GM23248 (cell line): Measurements from ENCODE around the gene OR10G7. TPM values are rescaled to one million over a fixed set of nuclear protein-coding genes. Genes with fewer than 3 reads are reported as not detected.

Experiments used
- DNase-seq: peaks from one replicate; pipeline ENCODE4 v3.0.0-alpha.2; 2015
- H2AFZ ChIP-seq: fragments of 200-600 bp; sonication (generic); 2 replicates; pipeline ENCODE4 v1.6.1; 2016; ENCODE audit warnings: antibody characterized with exemption
- H3F3A ChIP-seq: fragments of 200-600 bp; sonication (generic); 2 replicates; pipeline ENCODE4 v1.6.1; 2016; ENCODE audit warnings: mild to moderate bottlenecking, antibody characterized with exemption, mixed run types; ENCODE audit not compliant: insufficient read depth
- H3K27ac ChIP-seq: fragments of 200-600 bp; sonication (generic); 2 replicates; pipeline ENCODE4 v1.5.1; 2016; ENCODE audit warnings: mild to moderate bottlenecking
- H3K27me3 ChIP-seq: fragments of 200-600 bp; sonication (generic); replicated peaks from 2 replicates; pipeline ENCODE4 v1.6.1; 2016; ENCODE audit warnings: mild to moderate bottlenecking; ENCODE audit not compliant: insufficient read depth
- H3K36me3 ChIP-seq: fragments of 200-600 bp; sonication (generic); 2 replicates; pipeline ENCODE4 v1.6.1; 2016; ENCODE audit warnings: low read depth, mild to moderate bottlenecking
- H3K4me1 ChIP-seq: fragments of 200-600 bp; sonication (generic); 2 replicates; pipeline ENCODE4 v1.6.1; 2016; ENCODE audit warnings: mild to moderate bottlenecking; ENCODE audit not compliant: insufficient read depth
- H3K4me2 ChIP-seq: fragments of 200-600 bp; sonication (generic); one replicate; pipeline ENCODE4 v1.6.1; 2016; ENCODE audit warnings: mild to moderate bottlenecking; ENCODE audit not compliant: unreplicated experiment
- H3K4me3 ChIP-seq: fragments of 200-600 bp; sonication (generic); 2 replicates; pipeline ENCODE4 v1.5.1; 2016; ENCODE audit warnings: mild to moderate bottlenecking
- H3K79me2 ChIP-seq: fragments of 200-600 bp; sonication (generic); 2 replicates; pipeline ENCODE4 v1.6.1; 2016; ENCODE audit warnings: mild to moderate bottlenecking; ENCODE audit not compliant: insufficient read depth
- H3K9ac ChIP-seq: fragments of 200-600 bp; sonication (generic); 2 replicates; pipeline ENCODE4 v1.6.1; 2016; ENCODE audit warnings: mild to moderate bottlenecking
- H3K9me2 ChIP-seq: fragments of 200-600 bp; sonication (generic); 2 replicates; pipeline ENCODE4 v1.6.1; 2016; ENCODE audit warnings: mixed run types, mild to moderate bottlenecking, moderate library complexity; ENCODE audit not compliant: insufficient read depth
- H3K9me3 ChIP-seq: fragments of 200-600 bp; sonication (generic); one replicate; pipeline ENCODE4 v1.6.1; 2017; ENCODE audit warnings: low read depth
- H4K20me1 ChIP-seq: fragments of 200-600 bp; sonication (generic); 2 replicates; pipeline ENCODE4 v1.6.0; 2016; ENCODE audit not compliant: insufficient read depth
- EZH2 ChIP-seq: fragments of 200-600 bp; sonication (generic); IDR thresholded peaks from 2 replicates; pipeline ENCODE4 v1.6.1; 2018; ENCODE audit warnings: antibody characterized with exemption, mild to moderate bottlenecking; ENCODE audit not compliant: insufficient read depth, poor library complexity, severe bottlenecking
- EZH2phosphoT487 ChIP-seq: fragments of 200-600 bp; sonication (generic); IDR thresholded peaks from 2 replicates; pipeline ENCODE4 v1.6.1; 2018; ENCODE audit warnings: antibody characterized with exemption, moderate library complexity, mild to moderate bottlenecking, low read depth; ENCODE audit not compliant: insufficient read depth
- WGBS, 2 experiments: methylation state at CpG; one replicate each; pipeline ENCODE4 v1.1.6; 2015 to 2017; ENCODE audit warnings: low lambda C conversion rate in 2 of 2, low coverage in 1 of 2; ENCODE audit errors: missing lambda C conversion rate in 2 of 2; 5-methylcytosine and 5-hydroxymethylcytosine counted together
- in situ Hi-C: fragments of 300-500 bp; cut with MboI; formaldehyde crosslinking; loops from 2 replicates; pipeline ENCODE4 v1.15.0; 2020
- polyA plus RNA-seq: library from polyadenylated mRNA; unstranded; fragments of >200 nt; fragmentation: Nextera tagmentation; extraction: Ambion mirVana; gene quantifications from 2 replicates; pipeline ENCODE4 v1.2.1, GENCODE V29; 2016
- total RNA-seq: library from RNA; depleted of rRNA; stranded (reverse); fragments of >200 nt; shearing (Covaris generic); gene quantifications from 2 replicates; pipeline ENCODE4 v1.2.3, GENCODE V29; 2014

The OR10G7 gene
- total and polyA plus RNA-seq, 2 experiments from 2014 or later = not detected

- in situ Hi-C loops = loop anchor here (10.0 to 25.0 kb wide), 2 partner anchors 123 to 515 kb away; no protein-coding TSS in a partner anchor
- H3K9me3 ChIP-seq = no peaks in the 10 kb centered on the region
- no peaks in the 10 kb centered on the region for H3K4me1 ChIP-seq
- no peak overlapping the region for H2AFZ ChIP-seq
- 75 to 76% methylated on average over 8 of the region's 8 CpGs for WGBS, 2 experiments
- peaks cover 67% of the 10 kb centered on the region for H3K27me3 ChIP-seq
- no peak overlapping the region for H3K9ac ChIP-seq
- H3K36me3 ChIP-seq = no peaks in the 10 kb centered on the region
- no peak for TF ChIP-seq EZH2phosphoT487
- no peak for TF ChIP-seq EZH2
- H3K79me2 ChIP-seq = no peaks in the 10 kb centered on the region
- no peak overlapping the region for H3K27ac ChIP-seq
- DNase-seq = no peak
- H3K4me2 ChIP-seq = no peak overlapping the region
- no peak overlapping the region for H3K4me3 ChIP-seq
- H3K9me2 ChIP-seq = no peaks in the 10 kb centered on the region
- H3F3A ChIP-seq = no peaks in the 10 kb centered on the region
- H4K20me1 ChIP-seq = no peaks in the 10 kb centered on the region
These were observed 31.0 kb upstream of the OR10G7 start for GRCh38 chr11:124072147-124072546.

- WGBS, 2 experiments = 77 to 86% methylated on average over 4 of the region's 4 CpGs
- in situ Hi-C loops = loop anchor here (10.0 to 25.0 kb wide), 2 partner anchors 123 to 516 kb away; no protein-coding TSS in a partner anchor
- no peak overlapping the region for H3K4me3 ChIP-seq
These were observed 30.5 kb upstream of the OR10G7 start for GRCh38 chr11:124071623-124071948.

GRCh38 chr11:124070915-124071622, 29.9 kb upstream of the OR10G7 start:
- Histone ChIP-seq H3K9me2 (no peaks in the 10 kb centered on the region), H3K27ac (no peak overlapping the region), H2AFZ (no peak overlapping the region), H3K4me3 (no peak overlapping the region), H3K36me3 (no peaks in the 10 kb centered on the region), H3K79me2 (no peaks in the 10 kb centered on the region), H3K9me3 (no peaks in the 10 kb centered on the region), H3K9ac (no peak overlapping the region), H3K4me2 (no peak overlapping the region), H3K4me1 (no peaks in the 10 kb centered on the region), H3F3A (no peaks in the 10 kb centered on the region), H4K20me1 (no peaks in the 10 kb centered on the region), H3K27me3 (peaks cover 64% of the 10 kb centered on the region)
- DNase-seq = peak; percentile 66
- no peak for TF ChIP-seq EZH2
- no peak for TF ChIP-seq EZH2phosphoT487
- in situ Hi-C loops = loop anchor here (10.0 to 25.0 kb wide), 2 partner anchors 124 to 516 kb away; no protein-coding TSS in a partner anchor
- 7% methylated on average over 8 of the region's 8 CpGs for WGBS, 2 experiments

More at GRCh38 chr11:124071623-124071948, 30.5 kb upstream of the OR10G7 start:
- Histone ChIP-seq H2AFZ (no peak overlapping the region), H3K9me2 (no peaks in the 10 kb centered on the region), H3K79me2 (no peaks in the 10 kb centered on the region), H3K9me3 (no peaks in the 10 kb centered on the region), H3K4me2 (no peak overlapping the region), H3K27ac (no peak overlapping the region), H3K4me1 (no peaks in the 10 kb centered on the region), H4K20me1 (no peaks in the 10 kb centered on the region), H3K36me3 (no peaks in the 10 kb centered on the region), H3K27me3 (peaks cover 64% of the 10 kb centered on the region), H3F3A (no peaks in the 10 kb centered on the region), H3K9ac (no peak overlapping the region)
- DNase-seq = no peak
- no peak for TF ChIP-seq EZH2phosphoT487
- TF ChIP-seq EZH2 = no peak

- H2AFZ ChIP-seq = peak overlapping the region; percentile 85
- H3K9me2 ChIP-seq = no peaks in the 10 kb centered on the region
- no peaks in the 10 kb centered on the region for H4K20me1 ChIP-seq
- H3K27ac ChIP-seq = no peak overlapping the region
- H3K9ac ChIP-seq = no peak overlapping the region
- H3K36me3 ChIP-seq = no peaks in the 10 kb centered on the region
- WGBS, 2 experiments = 2% methylated on average over 28 of the region's 28 CpGs
- DNase-seq = peak; percentile 78
- peak overlapping the region; percentile 92 for H3K4me2 ChIP-seq
- peaks cover 57% of the 10 kb centered on the region for H3K27me3 ChIP-seq
- TF ChIP-seq EZH2phosphoT487 = no peak
- no peak for TF ChIP-seq EZH2
- no peaks in the 10 kb centered on the region for H3F3A ChIP-seq
- no peaks in the 10 kb centered on the region for H3K79me2 ChIP-seq
- in situ Hi-C loops = loop anchor here (10.0 to 25.0 kb wide), 3 partner anchors 65 to 518 kb away; no protein-coding TSS in a partner anchor
- H3K4me3 ChIP-seq = peak overlapping the region; percentile 73
- H3K9me3 ChIP-seq = no peaks in the 10 kb centered on the region
- no peaks in the 10 kb centered on the region for H3K4me1 ChIP-seq
These were observed 28.6 kb upstream of the OR10G7 start for GRCh38 chr11:124069429-124070401.
